Measurements from ENCODE around the gene EHBP1L1.

DNA sequence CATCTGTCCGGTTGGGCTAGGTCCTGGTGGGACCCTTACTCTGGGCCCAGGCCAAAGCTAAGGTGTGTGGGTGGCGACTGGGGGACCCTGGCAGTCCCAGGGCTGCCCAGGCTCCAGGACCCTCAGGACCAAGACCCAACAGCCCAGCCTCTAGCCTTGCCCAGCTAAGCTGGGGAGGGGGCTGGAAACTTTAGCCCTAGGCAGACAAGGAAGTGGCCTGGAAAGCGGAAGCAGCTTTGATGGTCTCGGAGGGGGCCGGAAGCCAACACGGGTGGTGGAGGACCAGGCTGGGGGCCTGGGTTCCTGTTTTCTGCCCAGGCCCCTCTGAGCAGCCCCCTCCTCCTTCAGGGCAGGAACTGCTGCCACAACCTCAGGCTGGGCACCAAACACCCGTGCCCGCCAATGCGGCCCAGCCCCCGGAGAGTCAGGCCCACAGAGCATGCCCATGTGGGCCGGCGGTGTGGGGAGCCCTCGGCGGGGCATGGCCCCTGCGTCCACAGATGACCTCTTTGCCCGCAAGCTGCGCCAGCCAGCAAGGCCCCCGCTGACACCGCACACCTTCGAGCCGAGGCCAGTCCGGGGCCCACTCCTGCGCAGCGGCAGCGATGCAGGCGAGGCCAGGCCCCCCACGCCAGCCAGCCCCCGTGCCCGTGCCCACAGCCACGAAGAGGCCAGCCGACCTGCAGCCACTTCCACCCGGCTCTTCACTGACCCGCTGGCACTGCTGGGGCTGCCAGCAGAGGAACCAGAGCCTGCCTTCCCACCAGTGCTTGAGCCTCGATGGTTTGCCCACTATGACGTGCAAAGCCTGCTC is 64.8 kb downstream of the EHBP1L1 start:
- TF ChIP-seq, protein P1, sequence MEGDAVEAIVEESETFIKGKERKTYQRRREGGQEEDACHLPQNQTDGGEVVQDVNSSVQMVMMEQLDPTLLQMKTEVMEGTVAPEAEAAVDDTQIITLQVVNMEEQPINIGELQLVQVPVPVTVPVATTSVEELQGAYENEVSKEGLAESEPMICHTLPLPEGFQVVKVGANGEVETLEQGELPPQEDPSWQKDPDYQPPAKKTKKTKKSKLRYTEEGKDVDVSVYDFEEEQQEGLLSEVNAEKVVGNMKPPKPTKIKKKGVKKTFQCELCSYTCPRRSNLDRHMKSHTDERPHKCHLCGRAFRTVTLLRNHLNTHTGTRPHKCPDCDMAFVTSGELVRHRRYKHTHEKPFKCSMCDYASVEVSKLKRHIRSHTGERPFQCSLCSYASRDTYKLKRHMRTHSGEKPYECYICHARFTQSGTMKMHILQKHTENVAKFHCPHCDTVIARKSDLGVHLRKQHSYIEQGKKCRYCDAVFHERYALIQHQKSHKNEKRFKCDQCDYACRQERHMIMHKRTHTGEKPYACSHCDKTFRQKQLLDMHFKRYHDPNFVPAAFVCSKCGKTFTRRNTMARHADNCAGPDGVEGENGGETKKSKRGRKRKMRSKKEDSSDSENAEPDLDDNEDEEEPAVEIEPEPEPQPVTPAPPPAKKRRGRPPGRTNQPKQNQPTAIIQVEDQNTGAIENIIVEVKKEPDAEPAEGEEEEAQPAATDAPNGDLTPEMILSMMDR (IDR thresholded peaks at IDR 0.05), result no peak
- no peak for TF ChIP-seq EZH2 (IDR thresholded peaks at IDR 0.05)

All from neural progenitor cell (in vitro differentiated cells).